ENCODE measurements around the gene ZNF141.

- TF ChIP-seq EZH2phosphoT487 (IDR thresholded peaks at IDR 0.05; ENCODE audit: low read length) (no peak), CTCF (IDR thresholded peaks at IDR 0.05; ENCODE audit: low read length) (no peak), EZH2 (optimal IDR thresholded peaks at IDR 0.05; ENCODE audit: low read depth, low read length) (no peak)
These were observed 23.2 kb upstream of the ZNF141 start for GRCh38 chr4:314296-314903.
